ENCODE results near the gene BOC. TPM values are rescaled to one million over a fixed set of nuclear protein-coding genes. Genes with fewer than 3 reads are reported as not detected.

BOC gene
- total RNA-seq, 4 donors from 2014 or later: 13.7 to 75.7 (median 24.1) TPM

DNA sequence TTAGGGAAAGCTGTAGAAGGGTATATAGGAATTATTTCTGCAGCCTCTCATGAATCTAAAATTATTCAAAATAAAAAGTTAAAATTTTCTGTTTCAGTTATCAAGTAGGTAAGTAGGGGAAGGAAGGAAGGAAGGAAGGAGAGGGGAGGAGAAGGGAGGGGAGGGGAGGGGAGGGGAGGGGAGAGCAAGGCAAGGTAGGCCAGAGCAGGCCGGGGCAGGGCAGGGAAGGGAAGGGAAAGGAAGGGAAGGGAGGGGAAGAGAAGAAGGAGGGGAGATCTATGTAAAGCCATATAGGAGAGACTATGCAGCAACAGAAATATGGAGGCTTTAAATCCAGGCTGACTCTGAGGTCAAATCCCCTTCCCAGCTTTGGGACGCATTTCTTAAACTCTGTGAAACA, 38.3 kb upstream of the BOC start:
- Histone ChIP-seq H3K27me3 (no peaks in the 10 kb centered on the region), H3K4me1 (peaks cover 0 to 23% (median 0%) of the 10 kb centered on the region in 3 donors), H3K4me3 (no peak overlapping the region), H3K9me3 (no peaks in the 10 kb centered on the region), H3K36me3 (no peaks in the 10 kb centered on the region), H3K27ac (no peak overlapping the region)
- TF ChIP-seq POLR2A (IDR thresholded peaks at IDR 0.05): no peak
- TF ChIP-seq CTCF (IDR thresholded peaks at IDR 0.05): no peak
- intact Hi-C loops (cut with DNase I): no loop called here
- DNase-seq: no peak
- WGBS, 2 donors: 71 to 83% methylated on average over 2 of the region's 2 CpGs

DNA sequence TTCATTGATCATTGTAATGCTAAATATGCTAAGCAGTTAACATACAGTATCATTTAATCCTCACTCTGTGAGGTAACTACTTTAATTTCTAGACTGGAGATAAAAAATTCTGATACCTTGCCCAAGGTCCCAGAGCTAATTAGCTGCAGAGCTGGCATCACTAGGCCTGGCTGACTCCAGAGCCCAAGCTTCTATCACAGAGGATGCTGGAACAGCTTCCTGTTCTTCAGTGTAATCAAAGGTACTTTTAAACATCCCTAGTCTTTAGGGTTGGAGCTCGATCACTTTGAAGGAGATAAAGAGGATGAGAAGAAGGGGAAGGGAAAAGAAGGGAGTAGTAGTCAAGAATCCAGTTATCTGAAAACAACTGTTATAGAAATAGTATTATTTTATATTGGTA, 37.1 kb upstream of the BOC start:
- H3K27me3 ChIP-seq: no peaks in the 10 kb centered on the region
- WGBS, 2 donors: 50 to 72% methylated on average over 1 of the region's 1 CpG
- DNase-seq: no peak
- no peak overlapping the region for H3K4me3 ChIP-seq
- no peak overlapping the region for H3K27ac ChIP-seq
- H3K36me3 ChIP-seq: no peaks in the 10 kb centered on the region
- TF ChIP-seq POLR2A (IDR thresholded peaks at IDR 0.05): no peak
- TF ChIP-seq CTCF (IDR thresholded peaks at IDR 0.05): no peak
- H3K4me1 ChIP-seq: peaks cover 0 to 11% (median 0%) of the 10 kb centered on the region in 3 donors
- intact Hi-C loops (cut with DNase I): no loop called here
- H3K9me3 ChIP-seq: no peaks in the 10 kb centered on the region

DNA sequence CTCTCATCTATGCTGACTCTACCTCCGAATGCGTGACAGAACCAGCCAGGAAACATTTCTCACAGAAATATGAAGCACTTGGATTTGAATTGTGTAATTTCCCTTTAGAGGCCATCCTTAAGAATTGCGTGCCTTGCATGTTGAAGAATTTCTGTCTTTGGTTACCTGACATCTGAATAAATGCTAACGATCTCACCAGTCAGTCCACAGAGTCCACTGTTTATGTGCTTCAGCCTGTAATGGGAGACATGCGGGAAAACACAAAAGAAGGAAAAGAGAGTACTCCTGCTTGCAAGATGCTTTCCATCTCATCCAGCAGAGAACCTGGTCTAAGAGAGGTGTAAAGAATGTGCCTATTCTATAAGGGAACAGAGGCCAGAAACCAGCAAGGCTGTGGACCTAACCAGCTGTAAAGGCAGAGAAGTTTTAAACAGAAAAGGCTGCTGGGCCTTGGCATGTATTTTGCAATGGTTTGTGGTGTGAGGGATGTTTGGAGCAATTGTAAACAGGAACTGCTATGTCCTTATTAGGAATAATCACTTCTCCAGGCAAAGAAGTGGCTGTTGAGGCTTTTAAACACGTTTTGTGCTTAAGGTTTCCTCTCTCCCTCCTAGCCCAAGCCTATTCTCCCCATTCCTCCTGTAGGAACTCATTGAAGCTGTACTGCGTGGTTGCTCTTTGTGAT, 36.4 kb upstream of the BOC start:
- intact Hi-C loops (cut with DNase I): no loop called here
- DNase-seq: no peak
- WGBS, 2 donors: 64 to 68% methylated on average over 6 to 7 of the region's 7 CpGs
- Histone ChIP-seq H3K4me1 (peaks cover 0 to 8% (median 0%) of the 10 kb centered on the region in 3 donors), H3K4me3 (no peak overlapping the region), H3K27ac (no peak overlapping the region), H3K27me3 (no peaks in the 10 kb centered on the region), H3K9me3 (no peaks in the 10 kb centered on the region), H3K36me3 (no peaks in the 10 kb centered on the region)
- no peak for TF ChIP-seq POLR2A (IDR thresholded peaks at IDR 0.05)
- TF ChIP-seq CTCF (IDR thresholded peaks at IDR 0.05): no peak

DNA sequence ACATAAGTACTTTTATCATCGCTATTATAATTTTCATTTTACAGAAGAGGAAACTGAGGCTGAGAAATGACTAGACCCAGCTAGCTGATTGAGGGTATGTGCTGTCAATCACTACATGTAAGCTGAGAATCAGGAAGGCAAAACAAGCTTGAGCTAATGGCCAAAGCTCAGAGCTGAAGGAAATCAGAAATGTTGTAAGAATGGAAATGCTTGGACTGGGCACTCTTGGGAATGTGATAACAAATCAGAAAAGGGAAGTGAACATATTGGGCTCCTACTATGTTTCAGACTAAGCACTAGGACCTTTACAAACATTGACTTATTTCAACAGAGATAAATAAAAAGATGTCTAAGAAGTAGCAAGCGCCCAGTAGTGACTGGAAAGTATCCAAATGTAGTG, 33.8 kb upstream of the BOC start:
- intact Hi-C loops (cut with DNase I): no loop called here
- no peak for DNase-seq
- TF ChIP-seq CTCF (IDR thresholded peaks at IDR 0.05) (no peak), POLR2A (IDR thresholded peaks at IDR 0.05) (no peak)
- Histone ChIP-seq H3K4me1 (peaks cover 0 to 8% (median 0%) of the 10 kb centered on the region in 3 donors), H3K27me3 (no peaks in the 10 kb centered on the region), H3K27ac (no peak overlapping the region), H3K36me3 (no peaks in the 10 kb centered on the region), H3K4me3 (no peak overlapping the region), H3K9me3 (no peaks in the 10 kb centered on the region)
- WGBS, 2 donors: 78 to 79% methylated on average over 2 of the region's 2 CpGs

GRCh38 chr3:113179235-113179824, 32.0 kb upstream of the BOC start:
- Histone ChIP-seq H3K36me3 (no peaks in the 10 kb centered on the region), H3K27ac (no peak overlapping the region), H3K9me3 (no peaks in the 10 kb centered on the region), H3K4me3 (no peak overlapping the region), H3K27me3 (no peaks in the 10 kb centered on the region), H3K4me1 (peaks cover 0 to 8% (median 0%) of the 10 kb centered on the region in 3 donors)
- TF ChIP-seq POLR2A (IDR thresholded peaks at IDR 0.05) (no peak), CTCF (IDR thresholded peaks at IDR 0.05) (no peak)
- DNase-seq: no peak
- intact Hi-C loops (cut with DNase I): no loop called here
- WGBS, 2 donors: 85 to 94% methylated on average over 3 to 4 of the region's 4 CpGs
